MM.1S (cell line): ENCODE results near the gene GLRA1.

Experiments
- DNase-seq: peaks from one replicate; pipeline ENCODE4 v3.0.0-alpha.2; 2015
- H2AFZ ChIP-seq: fragments of 300-600 bp; sonication (generic); 2 replicates; pipeline ENCODE4 v1.6.0; 2016; ENCODE audit warnings: antibody characterized with exemption, low read length
- H3F3A ChIP-seq: fragments of 300-600 bp; sonication (generic); 2 replicates; pipeline ENCODE4 v1.6.1; 2016; ENCODE audit warnings: mild to moderate bottlenecking, antibody characterized with exemption, low read length, moderate library complexity, mixed read lengths; ENCODE audit not compliant: insufficient read depth
- H3K27ac ChIP-seq: fragments of 300-600 bp; sonication (generic); 2 replicates; pipeline ENCODE4 v1.5.1; 2016; ENCODE audit warnings: mild to moderate bottlenecking, low read length
- H3K27me3 ChIP-seq: fragments of 300-600 bp; sonication (generic); replicated peaks from 2 replicates; pipeline ENCODE4 v1.6.0; 2016; ENCODE audit warnings: low read length; ENCODE audit not compliant: insufficient read depth
- H3K36me3 ChIP-seq: fragments of 300-600 bp; sonication (generic); replicated peaks from 2 replicates; pipeline ENCODE4 v1.6.1; 2016; ENCODE audit warnings: mild to moderate bottlenecking, low read length, mixed read lengths; ENCODE audit not compliant: insufficient read depth
- H3K4me1 ChIP-seq: fragments of 300-600 bp; sonication (generic); 2 replicates; pipeline ENCODE4 v1.6.1; 2016; ENCODE audit warnings: low read length, mixed read lengths
- H3K4me2 ChIP-seq: fragments of 300-600 bp; sonication (generic); 2 replicates; pipeline ENCODE4 v1.6.0; 2016; ENCODE audit warnings: low read depth, low read length
- H3K4me3 ChIP-seq: fragments of 300-600 bp; sonication (generic); 2 replicates; pipeline ENCODE4 v1.5.1; 2016; ENCODE audit warnings: low read length, mixed read lengths
- H3K79me2 ChIP-seq: fragments of 300-600 bp; sonication (generic); 2 replicates; pipeline ENCODE4 v1.6.1; 2016; ENCODE audit warnings: mixed run types, low read length, mixed read lengths
- H3K9ac ChIP-seq: fragments of 300-600 bp; sonication (generic); 2 replicates; pipeline ENCODE4 v1.6.1; 2016; ENCODE audit warnings: low read length, mixed read lengths
- H3K9me2 ChIP-seq: fragments of 300-600 bp; sonication (generic); replicated peaks from 2 replicates; pipeline ENCODE4 v1.6.1; 2016; ENCODE audit warnings: mild to moderate bottlenecking, low read length, mixed read lengths; ENCODE audit not compliant: insufficient read depth
- H3K9me3 ChIP-seq: fragments of 300-600 bp; sonication (generic); replicated peaks from 2 replicates; pipeline ENCODE4 v1.6.1; 2016; ENCODE audit warnings: mild to moderate bottlenecking, low read length, mixed read lengths; ENCODE audit not compliant: insufficient read depth
- H4K20me1 ChIP-seq: fragments of 300-600 bp; sonication (generic); 2 replicates; pipeline ENCODE4 v1.6.1; 2016; ENCODE audit warnings: mild to moderate bottlenecking, low read length, moderate library complexity, mixed read lengths; ENCODE audit not compliant: insufficient read depth
- EZH2 ChIP-seq: fragments of 300-600 bp; sonication (generic); optimal IDR thresholded peaks from 2 replicates; pipeline ENCODE3; 2017; ENCODE audit warnings: low read depth, mild to moderate bottlenecking, antibody characterized with exemption, low read length, mixed read lengths
- EZH2phosphoT487 ChIP-seq: fragments of 300-600 bp; sonication (generic); IDR thresholded peaks from 2 replicates; pipeline ENCODE4 v1.6.1; 2018; ENCODE audit warnings: antibody characterized with exemption, low read length
- TF ChIP-seq, protein P1 (sequence below): fragments of 300-600 bp; sonication (generic); IDR thresholded peaks from 2 replicates; pipeline ENCODE4 v1.5.1; 2016; ENCODE audit warnings: antibody characterized with exemption, low read length, mixed read lengths

GLRA1 gene

GRCh38 chr5:151956725-151957124 is 32.1 kb upstream of the GLRA1 start:
- Histone ChIP-seq H4K20me1 (no peaks in the 10 kb centered on the region), H3K36me3 (no peaks in the 10 kb centered on the region), H3K9me3 (no peaks in the 10 kb centered on the region), H3K27me3 (no peaks in the 10 kb centered on the region), H3K79me2 (no peaks in the 10 kb centered on the region), H3K9ac (no peak overlapping the region), H3K9me2 (no peaks in the 10 kb centered on the region), H3F3A (no peaks in the 10 kb centered on the region), H2AFZ (no peak overlapping the region), H3K4me3 (no peak overlapping the region), H3K4me2 (no peak overlapping the region), H3K27ac (no peak overlapping the region), H3K4me1 (no peaks in the 10 kb centered on the region)
- no peak for TF ChIP-seq EZH2phosphoT487
- DNase-seq, result no peak

DNA sequence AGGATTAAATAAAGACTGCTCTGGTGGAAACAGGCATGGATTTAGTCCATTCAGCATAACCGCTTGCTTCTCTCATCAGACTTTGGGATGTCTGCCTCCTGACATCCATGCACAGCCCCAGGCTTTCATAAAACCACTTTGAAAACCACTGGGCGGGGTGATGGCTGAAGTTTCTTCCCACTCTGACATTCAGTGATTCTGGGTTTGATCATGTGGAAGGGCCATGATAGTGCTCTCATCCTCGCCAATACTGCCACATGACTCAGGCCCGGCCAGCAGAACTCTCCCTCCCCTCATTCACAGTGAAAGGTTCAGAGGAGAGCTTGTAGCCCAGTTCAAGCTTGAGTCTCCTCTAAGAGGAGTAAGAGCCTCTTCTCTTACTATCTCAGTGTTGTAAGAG is 29.6 kb upstream of the GLRA1 start:
- no peaks in the 10 kb centered on the region for H3K4me1 ChIP-seq
- H3K4me2 ChIP-seq, result no peak overlapping the region
- H3F3A ChIP-seq, result no peaks in the 10 kb centered on the region
- no peaks in the 10 kb centered on the region for H3K79me2 ChIP-seq
- H4K20me1 ChIP-seq, result no peaks in the 10 kb centered on the region
- H3K36me3 ChIP-seq, result no peaks in the 10 kb centered on the region
- no peak overlapping the region for H2AFZ ChIP-seq
- no peaks in the 10 kb centered on the region for H3K27me3 ChIP-seq
- H3K4me3 ChIP-seq, result no peak overlapping the region
- TF ChIP-seq EZH2, result no peak
- TF ChIP-seq EZH2phosphoT487, result no peak
- TF ChIP-seq, protein P1, sequence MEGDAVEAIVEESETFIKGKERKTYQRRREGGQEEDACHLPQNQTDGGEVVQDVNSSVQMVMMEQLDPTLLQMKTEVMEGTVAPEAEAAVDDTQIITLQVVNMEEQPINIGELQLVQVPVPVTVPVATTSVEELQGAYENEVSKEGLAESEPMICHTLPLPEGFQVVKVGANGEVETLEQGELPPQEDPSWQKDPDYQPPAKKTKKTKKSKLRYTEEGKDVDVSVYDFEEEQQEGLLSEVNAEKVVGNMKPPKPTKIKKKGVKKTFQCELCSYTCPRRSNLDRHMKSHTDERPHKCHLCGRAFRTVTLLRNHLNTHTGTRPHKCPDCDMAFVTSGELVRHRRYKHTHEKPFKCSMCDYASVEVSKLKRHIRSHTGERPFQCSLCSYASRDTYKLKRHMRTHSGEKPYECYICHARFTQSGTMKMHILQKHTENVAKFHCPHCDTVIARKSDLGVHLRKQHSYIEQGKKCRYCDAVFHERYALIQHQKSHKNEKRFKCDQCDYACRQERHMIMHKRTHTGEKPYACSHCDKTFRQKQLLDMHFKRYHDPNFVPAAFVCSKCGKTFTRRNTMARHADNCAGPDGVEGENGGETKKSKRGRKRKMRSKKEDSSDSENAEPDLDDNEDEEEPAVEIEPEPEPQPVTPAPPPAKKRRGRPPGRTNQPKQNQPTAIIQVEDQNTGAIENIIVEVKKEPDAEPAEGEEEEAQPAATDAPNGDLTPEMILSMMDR, result no peak
- H3K9me3 ChIP-seq, result no peaks in the 10 kb centered on the region
- H3K9me2 ChIP-seq, result no peaks in the 10 kb centered on the region
- H3K27ac ChIP-seq, result no peak overlapping the region
- DNase-seq, result no peak
- H3K9ac ChIP-seq, result no peak overlapping the region

DNA sequence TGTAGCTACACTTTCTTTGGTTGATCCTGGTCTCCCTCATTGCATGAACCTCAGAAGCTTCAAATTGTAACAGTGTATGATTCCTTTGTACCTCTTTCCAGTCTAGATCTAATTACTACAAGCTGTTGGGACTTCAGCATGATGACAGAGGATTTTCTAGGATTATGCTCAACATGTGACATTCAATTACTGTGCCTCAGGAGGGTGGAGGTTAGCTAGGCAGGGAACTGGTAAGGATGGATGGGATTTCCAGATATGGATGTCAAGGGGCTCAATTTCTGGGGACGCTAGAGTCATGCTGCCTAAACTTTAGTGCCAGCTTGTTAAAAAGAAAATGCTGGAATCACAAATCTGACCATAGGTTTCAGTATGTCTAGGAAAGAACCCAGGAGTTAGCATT is 29.2 kb upstream of the GLRA1 start:
- no peak overlapping the region for H3K4me2 ChIP-seq
- H3K79me2 ChIP-seq, result no peaks in the 10 kb centered on the region
- no peaks in the 10 kb centered on the region for H4K20me1 ChIP-seq
- no peaks in the 10 kb centered on the region for H3K4me1 ChIP-seq
- no peaks in the 10 kb centered on the region for H3K27me3 ChIP-seq
- no peak for TF ChIP-seq EZH2phosphoT487
- TF ChIP-seq, protein P1, result no peak
- TF ChIP-seq EZH2, result no peak
- no peaks in the 10 kb centered on the region for H3K9me2 ChIP-seq
- H3K36me3 ChIP-seq, result no peaks in the 10 kb centered on the region
- no peak overlapping the region for H3K9ac ChIP-seq
- no peaks in the 10 kb centered on the region for H3F3A ChIP-seq
- H3K4me3 ChIP-seq, result no peak overlapping the region
- H3K9me3 ChIP-seq, result no peaks in the 10 kb centered on the region
- DNase-seq, result no peak
- no peak overlapping the region for H2AFZ ChIP-seq
- no peak overlapping the region for H3K27ac ChIP-seq

DNA sequence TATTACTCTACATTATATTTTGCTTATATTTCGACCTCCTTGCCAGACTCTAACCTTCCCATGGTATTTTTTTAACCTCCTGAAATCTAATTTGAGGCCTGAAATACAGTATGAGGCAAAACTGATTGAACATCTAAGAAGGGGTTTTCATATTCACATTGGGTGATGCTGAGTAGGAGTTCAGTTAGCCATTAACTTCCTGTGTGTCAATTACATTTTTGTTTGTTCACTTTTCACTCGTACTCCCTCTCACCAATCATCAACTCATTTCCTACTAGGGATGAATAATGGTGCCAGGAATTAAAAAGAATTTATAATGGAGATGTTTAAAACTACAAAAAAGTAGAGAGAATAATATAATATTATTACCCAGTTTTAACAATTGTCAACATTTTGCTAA is 27.6 kb upstream of the GLRA1 start:
- Histone ChIP-seq H3K4me2 (no peak overlapping the region), H3K36me3 (no peaks in the 10 kb centered on the region), H3K9me2 (no peaks in the 10 kb centered on the region), H3K27ac (no peak overlapping the region), H4K20me1 (no peaks in the 10 kb centered on the region), H3F3A (no peaks in the 10 kb centered on the region), H3K9me3 (no peaks in the 10 kb centered on the region), H3K4me1 (no peaks in the 10 kb centered on the region), H2AFZ (no peak overlapping the region), H3K79me2 (no peaks in the 10 kb centered on the region), H3K27me3 (no peaks in the 10 kb centered on the region), H3K9ac (no peak overlapping the region), H3K4me3 (no peak overlapping the region)
- TF ChIP-seq, protein P1, result no peak
- TF ChIP-seq EZH2 (no peak), EZH2phosphoT487 (no peak)
- no peak for DNase-seq
